Uterus (tissue), 4 donors: ENCODE measurements around the gene DFFA. TPM values are rescaled to one million over a fixed set of nuclear protein-coding genes. Genes with fewer than 3 reads are reported as not detected.
"Not testable (repeated sequence)": the region's sequence is repeated elsewhere in the genome, so short reads cannot be mapped to it uniquely, and the experiment has no call there.

Source experiments
- DNase-seq, 2 donors: peaks; one replicate each; pipeline ENCODE4 v3.0.0-alpha.2; 2019 to 2020
- H3K27ac ChIP-seq, 2 donors: fragments of 200-600 bp; sonication (generic); 1 replicate in 1 of 2; 2 replicates in 1 of 2; pipeline ENCODE4 v1.5.1; 2016 to 2018
- H3K27me3 ChIP-seq, 2 donors: fragments of 200-600 bp; sonication (generic); one replicate each; pipeline ENCODE4 v1.5.1; 2018 to 2019; ENCODE audit warnings: control low read depth in 1 of 2
- H3K36me3 ChIP-seq, 2 donors: fragments of 200-600 bp; sonication (generic); one replicate each; pipeline ENCODE4 v1.5.1; 2019; ENCODE audit warnings: control low read depth in 1 of 2
- H3K4me1 ChIP-seq, 2 donors: fragments of 200-600 bp; sonication (generic); one replicate each; pipeline ENCODE4 v1.5.1; 2018 to 2019; ENCODE audit warnings: control low read depth in 1 of 2
- H3K4me3 ChIP-seq, 2 donors: fragments of 200-600 bp; sonication (generic); 1 replicate in 1 of 2; 2 replicates in 1 of 2; pipeline ENCODE4 v1.5.1; 2018 to 2019; ENCODE audit warnings: mild to moderate bottlenecking in 1 of 2
- H3K9me3 ChIP-seq, 2 donors: fragments of 200-600 bp; sonication (generic); one replicate each; pipeline ENCODE4 v1.5.1; 2019; ENCODE audit warnings: control low read depth in 1 of 2
- CTCF ChIP-seq, 4 experiments: fragments of 200-600 bp in 2 of 4; fragments of 450-650 bp in 2 of 4; sonication (generic) in 2 of 4; IDR thresholded peaks; one replicate each; pipeline ENCODE4 v1.5.1; 2016 to 2019; ENCODE audit warnings: antibody characterized with exemption in 4 of 4, mild to moderate bottlenecking in 2 of 4, moderate library complexity in 1 of 4
- POLR2A ChIP-seq, 2 donors: fragments of 450-650 bp; IDR thresholded peaks; one replicate each; pipeline ENCODE4 v1.6.1; 2016; ENCODE audit warnings: antibody characterized with exemption in 2 of 2, mild to moderate bottlenecking in 1 of 2, moderate library complexity in 1 of 2
- intact Hi-C: fragments of 100-400 bp; cut with DNase I; formaldehyde crosslinking; loops from one replicate; pipeline ENCODE4 v1.15.1; 2023; ENCODE audit warnings: low total_unique reads
- total RNA-seq, 4 donors: library from RNA; depleted of rRNA in 3 of 4; stranded (reverse); fragments of >200 nt in 3 of 4; gene quantifications; one replicate each; pipeline versions ENCODE4 v1.1.0 to v1.2.4, GENCODE V29; 2014 to 2023
- donor health status: DM: yes; HTN: yes; CAD: no.

The DFFA gene
- total RNA-seq, 4 donors from 2014 or later = 5.1 to 41.6 (median 25.7) TPM

- Histone ChIP-seq H3K27ac (no peak overlapping the region), H3K4me3 (no peak overlapping the region), H3K27me3 (no peaks in the 10 kb centered on the region), H3K36me3 (no peaks in the 10 kb centered on the region), H3K9me3 (peaks cover 0 to 3% of the 10 kb centered on the region in 2 donors), H3K4me1 (no peaks in the 10 kb centered on the region)
- TF ChIP-seq CTCF (IDR thresholded peaks at IDR 0.05) = no peak
- no peak for TF ChIP-seq POLR2A (IDR thresholded peaks at IDR 0.05)
- no peak for DNase-seq
- intact Hi-C loops = no loop called here
Measured at GRCh38 chr1:10484521-10484920, 12.2 kb upstream of the DFFA start.

GRCh38 chr1:10480614-10481013, 8.3 kb upstream of the DFFA start:
- DNase-seq = no peak
- Histone ChIP-seq H3K27me3 (no peaks in the 10 kb centered on the region), H3K36me3 (no peaks in the 10 kb centered on the region), H3K9me3 (no peaks in the 10 kb centered on the region), H3K4me1 (no peaks in the 10 kb centered on the region), H3K27ac (no peak overlapping the region), H3K4me3 (no peak overlapping the region)
- TF ChIP-seq POLR2A (IDR thresholded peaks at IDR 0.05) = no peak
- TF ChIP-seq CTCF (IDR thresholded peaks at IDR 0.05) = no peak
- intact Hi-C loops = no loop called here

GRCh38 chr1:10479296-10479695, 7.0 kb upstream of the DFFA start:
- Histone ChIP-seq H3K27ac (no peak overlapping the region), H3K4me1 (no peaks in the 10 kb centered on the region), H3K27me3 (no peaks in the 10 kb centered on the region), H3K9me3 (no peaks in the 10 kb centered on the region), H3K4me3 (no peak overlapping the region), H3K36me3 (no peaks in the 10 kb centered on the region)
- TF ChIP-seq POLR2A (IDR thresholded peaks at IDR 0.05) = no peak
- TF ChIP-seq CTCF (IDR thresholded peaks at IDR 0.05) = no peak
- no peak for DNase-seq
- intact Hi-C loops = no loop called here

- Histone ChIP-seq H3K27me3 (no peaks in the 10 kb centered on the region), H3K9me3 (no peaks in the 10 kb centered on the region), H3K36me3 (no peaks in the 10 kb centered on the region), H3K4me1 (no peaks in the 10 kb centered on the region), H3K27ac (peak overlapping the region; percentile 70 to 85), H3K4me3 (peak overlapping the region; percentile 65 to 92)
- TF ChIP-seq POLR2A (IDR thresholded peaks at IDR 0.05) = no peak
- TF ChIP-seq CTCF (IDR thresholded peaks at IDR 0.05) = no peak
- intact Hi-C loops = no loop called here
- DNase-seq = no peak
Measured at GRCh38 chr1:10475510-10475909, 3.2 kb upstream of the DFFA start.

GRCh38 chr1:10474613-10475507, 2.5 kb upstream of the DFFA start, which contains the start of gene PEX14:
Gene PEX14 (plus strand): TSS chr1:10474950. CDS start chr1:10474967, 17 bp downstream.
- intact Hi-C loops = no loop called here

GRCh38 chr1:10474309-10474612, 1.9 kb upstream of the DFFA start:
- intact Hi-C loops, H3K27me3 ChIP-seq, H3K36me3 ChIP-seq, DNase-seq, H3K4me1 ChIP-seq, H3K9me3 ChIP-seq: not testable (repeated sequence)
- Histone ChIP-seq H3K4me3 (peak overlapping the region; percentile 65 to 92), H3K27ac (peak overlapping the region; percentile 70 to 85)

More at GRCh38 chr1:10474613-10475507, 2.5 kb upstream of the DFFA start, which contains the start of gene PEX14:
- TF ChIP-seq CTCF (IDR thresholded peaks at IDR 0.05) (peak in 1 of 4 experiments; percentile 8), POLR2A (IDR thresholded peaks at IDR 0.05) (peak in 1 of 2 donors; percentile 32)
- Histone ChIP-seq H3K4me3 (peak within 1 kb of the TSS; percentile 65 to 92), H3K36me3 (no peaks in the 10 kb centered on the region), H3K4me1 (no peaks in the 10 kb centered on the region), H3K9me3 (no peaks in the 10 kb centered on the region), H3K27me3 (no peaks in the 10 kb centered on the region), H3K27ac (peak within 1 kb of the TSS; percentile 70 to 85)
- DNase-seq = peak; percentile 74 to 80
